GM19395 (cell line): ENCODE measurements around the gene TTC8.

Source experiments
- ATAC-seq: cut with Tn5 transposase; IDR thresholded peaks from one replicate; pipeline ENCODE4 v1.9.1; 2021; ENCODE audit warnings: mild to moderate bottlenecking, moderate library complexity; ENCODE audit not compliant: unreplicated experiment

Gene TTC8

GRCh38 chr14:88864198-88864597, 39.7 kb downstream of the TTC8 start:
- ATAC-seq, result no peak

DNA sequence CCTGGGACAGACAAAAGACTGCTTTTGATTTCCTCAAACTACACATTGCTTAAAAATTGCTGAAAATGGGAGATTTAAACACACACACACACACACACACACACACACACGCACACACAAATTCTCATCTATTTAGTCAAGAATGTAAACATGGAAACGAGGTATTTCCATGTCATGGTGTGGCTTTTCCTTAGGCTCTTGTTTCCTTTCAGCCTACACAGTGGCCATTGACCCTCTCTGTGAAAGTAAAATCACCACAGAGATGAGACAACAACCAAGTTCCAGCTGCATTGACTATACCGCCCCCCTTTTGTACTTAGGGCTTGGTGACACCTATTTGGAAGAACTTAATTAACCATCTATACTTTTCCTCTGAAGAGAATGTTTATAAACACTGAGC, 41.9 kb downstream of the TTC8 start:
- no peak for ATAC-seq

DNA sequence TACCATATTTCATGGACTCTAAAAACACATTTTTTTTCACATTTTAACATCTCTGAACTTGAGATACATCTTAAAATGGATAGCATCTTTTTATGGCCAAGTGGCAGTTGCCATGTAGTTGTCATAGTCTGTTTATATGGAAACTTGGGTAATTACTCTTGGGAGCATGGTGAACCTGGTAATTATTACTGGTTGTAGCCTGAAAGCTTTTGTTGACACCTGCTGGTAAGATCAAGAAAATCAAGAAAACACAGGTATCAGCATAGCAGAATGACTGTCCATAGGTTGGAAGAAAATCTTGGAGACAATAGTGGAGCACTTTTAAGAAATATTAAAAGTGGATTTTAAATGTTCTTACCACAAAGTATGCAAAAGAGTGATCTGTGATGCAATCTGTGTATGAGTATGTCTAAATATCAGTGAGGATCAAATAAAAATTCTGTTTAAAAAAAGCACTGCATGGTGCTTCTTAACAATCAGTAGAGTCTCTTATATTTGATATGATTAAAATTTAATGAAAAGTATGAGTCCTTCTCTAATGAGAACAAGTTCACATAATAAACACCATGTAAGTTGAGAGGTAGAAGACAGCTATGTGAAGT, 44.2 kb downstream of the TTC8 start:
- no peak for ATAC-seq

DNA sequence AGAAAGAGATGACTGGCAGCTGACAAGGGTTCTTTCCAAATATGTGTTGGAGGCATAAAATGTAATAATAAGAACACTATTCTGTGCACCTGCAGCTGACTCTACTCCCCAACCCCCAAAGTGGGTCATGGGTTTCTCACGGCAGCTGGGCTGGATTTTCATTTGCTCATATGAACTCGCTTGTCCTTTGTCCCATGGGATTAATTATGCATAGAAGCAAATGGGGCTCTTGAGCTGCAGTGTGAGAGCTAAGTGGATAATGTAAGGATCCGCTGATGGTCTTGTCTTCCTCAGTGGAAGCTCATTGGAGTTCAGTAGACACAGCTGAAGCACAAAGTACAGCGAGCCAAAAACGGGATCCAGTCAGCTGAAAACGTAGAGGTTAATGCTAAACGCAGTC, 46.3 kb downstream of the TTC8 start:
- no peak for ATAC-seq

DNA sequence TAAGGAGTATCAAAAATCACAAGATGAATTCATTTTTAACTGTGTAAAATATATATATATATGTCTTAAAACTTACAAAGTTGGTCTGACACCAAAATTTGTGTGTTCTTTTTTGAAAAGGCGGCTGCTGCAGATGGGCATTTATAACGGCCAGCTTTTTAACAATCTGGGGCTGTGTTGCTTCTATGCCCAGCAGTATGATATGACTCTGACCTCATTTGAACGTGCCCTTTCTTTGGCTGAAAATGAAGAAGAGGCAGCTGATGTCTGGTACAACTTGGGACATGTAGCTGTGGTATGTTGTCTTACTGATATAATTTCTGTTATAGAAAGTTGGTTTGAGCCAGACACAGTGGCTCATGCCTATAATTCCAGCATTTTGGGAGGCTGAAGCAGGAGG, 47.0 kb downstream of the TTC8 start:
- no peak for ATAC-seq

DNA sequence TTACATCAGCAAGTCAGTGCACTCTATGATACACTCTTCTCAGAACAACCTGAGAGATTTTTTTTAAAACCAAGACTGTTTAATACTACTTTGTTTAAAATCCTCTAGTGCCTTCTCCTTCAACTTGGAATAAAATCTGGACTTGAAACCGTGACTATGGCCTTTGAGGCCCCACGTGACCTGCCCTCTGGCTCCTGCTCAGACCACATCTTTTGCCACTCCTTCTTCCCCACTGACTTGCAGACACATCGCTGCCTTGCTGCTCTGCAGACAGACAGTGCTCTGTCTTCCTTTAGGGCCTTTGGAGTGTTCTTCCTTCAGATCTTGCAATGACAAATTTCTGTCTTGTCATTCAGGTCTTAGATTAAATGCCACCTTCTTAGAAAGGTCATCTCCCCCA, 48.5 kb downstream of the TTC8 start:
- no peak for ATAC-seq

DNA sequence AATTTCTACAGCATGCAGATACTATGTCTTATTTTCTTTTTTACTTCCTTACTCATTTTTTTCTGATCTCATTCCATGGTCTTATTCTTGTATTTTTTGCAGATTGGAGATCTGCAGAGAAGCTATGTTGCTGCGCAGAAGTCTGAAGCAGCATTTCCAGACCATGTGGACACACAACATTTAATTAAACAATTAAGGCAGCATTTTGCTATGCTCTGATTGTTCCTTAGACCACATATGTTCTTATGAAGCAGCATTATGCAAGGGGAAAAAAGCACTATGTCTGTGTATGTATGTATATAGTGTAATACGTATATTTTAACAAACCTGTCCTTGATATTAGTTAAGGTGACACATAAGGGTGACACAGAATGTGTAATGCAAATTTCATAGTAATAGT, 52.7 kb downstream of the TTC8 start:
- ATAC-seq, result no peak

- no peak for ATAC-seq
Observed at GRCh38 chr14:88879022-88879421, 54.6 kb downstream of the TTC8 start.

DNA sequence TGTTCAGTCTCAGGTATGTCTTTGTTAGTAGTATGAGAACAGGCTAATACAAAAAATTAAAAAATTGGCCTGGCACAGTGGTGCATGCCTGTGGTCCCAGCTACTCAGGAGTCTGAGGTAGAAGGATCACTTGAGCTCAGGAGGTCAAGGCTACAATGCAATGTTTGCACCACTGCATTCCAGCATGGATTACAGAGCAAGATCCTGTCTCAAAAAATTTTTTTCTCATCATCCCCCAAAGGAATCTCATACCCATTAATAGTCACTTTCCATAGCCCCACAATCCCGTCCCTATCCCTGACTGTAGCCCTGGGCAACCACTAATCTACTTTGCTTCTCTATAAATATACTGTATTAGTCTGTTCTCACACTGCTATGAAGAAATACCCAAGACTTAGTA, 57.8 kb downstream of the TTC8 start:
- no peak for ATAC-seq

DNA sequence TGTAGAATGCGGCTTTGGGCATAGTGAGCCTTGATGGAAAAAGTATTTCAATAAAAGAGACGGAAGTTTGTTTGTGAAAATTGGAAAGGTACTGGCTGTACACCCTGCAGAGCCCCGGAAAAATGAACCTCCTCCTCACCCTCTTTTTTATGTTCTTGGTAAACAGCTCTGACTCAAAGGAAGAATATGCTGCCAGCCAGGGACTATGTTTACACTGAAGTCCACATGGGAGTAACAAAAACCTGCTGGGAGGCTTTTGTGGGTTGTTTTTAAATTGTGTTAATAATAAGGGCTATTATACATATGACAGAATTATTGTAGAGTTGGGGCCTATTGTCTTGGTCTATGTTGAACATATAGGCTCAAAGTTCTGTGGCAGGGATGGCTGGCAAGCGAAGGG, 70.7 kb downstream of the TTC8 start:
- ATAC-seq, result no peak

DNA sequence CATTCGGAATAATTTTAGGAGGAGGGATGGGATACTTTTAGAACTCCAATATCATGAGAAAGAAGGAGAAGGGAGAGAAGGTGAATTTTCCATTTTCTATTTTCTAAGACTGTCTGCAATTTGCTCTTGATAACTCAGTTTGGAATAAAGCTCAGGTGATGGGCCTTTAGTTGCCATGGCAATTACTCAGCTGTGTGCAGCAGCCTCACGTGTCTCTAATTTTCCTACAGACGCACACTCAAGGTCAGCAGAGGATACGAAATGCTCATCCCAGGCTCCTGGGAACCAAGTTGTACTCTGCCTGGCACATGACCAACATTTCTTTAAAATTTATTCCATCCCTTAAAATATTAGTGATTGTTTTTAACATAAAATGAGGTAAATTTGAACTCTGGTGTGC, 76.7 kb downstream of the TTC8 start:
- no peak for ATAC-seq

DNA sequence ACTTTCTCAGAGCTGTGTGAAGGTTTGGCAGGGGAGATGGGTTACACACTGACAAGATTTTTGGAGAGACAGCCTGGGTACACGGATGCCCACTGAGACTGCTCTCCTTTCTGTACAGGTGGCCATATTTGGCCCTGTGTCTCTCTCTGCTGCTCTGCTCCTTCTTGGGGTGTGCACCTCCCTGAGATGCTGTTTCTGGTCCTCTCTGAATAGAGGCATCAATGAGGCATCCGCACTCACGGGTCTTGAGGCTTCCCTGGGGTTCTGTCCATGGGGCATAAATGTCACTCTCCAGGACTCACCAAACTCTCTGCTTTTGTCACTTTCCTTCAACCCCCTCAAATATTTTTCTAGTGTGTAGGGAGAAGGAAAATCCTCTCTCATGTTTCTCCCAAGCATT, 77.5 kb downstream of the TTC8 start:
- no peak for ATAC-seq

- no peak for ATAC-seq
Observed at GRCh38 chr14:88902850-88903249, 78.4 kb downstream of the TTC8 start.

DNA sequence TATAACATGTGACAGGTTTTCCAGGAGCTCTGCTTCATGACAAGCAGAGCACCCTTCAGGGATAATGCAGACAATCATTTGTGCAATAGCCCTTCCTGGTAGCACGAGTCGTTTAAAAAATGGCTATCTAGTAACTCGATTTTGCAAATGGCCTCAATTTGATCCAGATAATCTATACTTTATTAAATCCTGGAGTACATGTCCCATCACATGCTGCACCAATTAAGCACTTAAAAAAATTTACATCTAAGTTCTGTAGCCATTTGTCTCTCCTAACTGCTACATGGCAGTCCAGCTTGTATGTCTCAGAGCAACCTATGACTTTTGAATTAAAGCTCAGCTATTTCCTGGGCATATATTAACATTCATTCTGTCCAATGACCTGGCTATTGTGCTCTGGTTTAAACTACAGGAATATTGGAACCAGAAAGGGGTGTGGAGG, 79.8 kb downstream of the TTC8 start:
- ATAC-seq, result no peak

DNA sequence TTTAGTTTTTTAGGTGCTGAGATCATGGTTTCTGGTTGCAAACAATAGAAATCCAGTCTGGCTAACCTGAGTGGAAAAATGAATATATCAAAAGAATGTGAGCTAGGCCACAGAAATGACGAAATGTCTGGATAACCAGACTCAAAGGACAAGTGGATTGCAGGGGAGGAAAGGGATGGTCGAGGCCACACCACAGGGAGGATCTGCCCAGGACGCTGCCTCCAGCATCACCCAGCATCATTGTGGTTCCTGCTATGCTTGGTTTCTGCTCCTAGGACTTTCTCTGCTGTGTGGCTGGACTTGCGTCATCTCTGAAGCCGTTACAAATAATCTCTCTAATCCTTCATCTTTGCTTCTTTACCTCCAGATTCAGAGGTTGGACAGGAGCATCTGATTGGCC, 80.4 kb downstream of the TTC8 start:
- no peak for ATAC-seq

DNA sequence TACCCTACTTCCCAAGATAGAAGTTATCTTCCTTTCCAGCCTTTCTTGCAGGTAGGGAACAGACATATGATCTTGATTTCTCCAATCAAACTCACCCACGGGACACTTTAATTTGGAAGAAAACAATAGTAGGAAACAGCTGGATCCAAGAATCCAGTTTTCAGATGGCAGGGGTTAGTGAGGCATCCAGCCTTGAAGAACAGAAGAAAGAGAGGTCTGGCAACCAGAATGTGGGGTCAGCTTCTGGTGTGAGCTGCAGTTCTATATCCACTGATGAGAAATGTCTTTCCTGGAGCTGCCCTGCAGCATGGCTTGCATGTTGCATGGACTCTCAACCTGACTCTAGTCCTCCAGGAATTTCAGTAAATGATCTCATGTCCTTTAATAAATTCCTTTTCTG, 83.8 kb downstream of the TTC8 start:
- no peak for ATAC-seq

DNA sequence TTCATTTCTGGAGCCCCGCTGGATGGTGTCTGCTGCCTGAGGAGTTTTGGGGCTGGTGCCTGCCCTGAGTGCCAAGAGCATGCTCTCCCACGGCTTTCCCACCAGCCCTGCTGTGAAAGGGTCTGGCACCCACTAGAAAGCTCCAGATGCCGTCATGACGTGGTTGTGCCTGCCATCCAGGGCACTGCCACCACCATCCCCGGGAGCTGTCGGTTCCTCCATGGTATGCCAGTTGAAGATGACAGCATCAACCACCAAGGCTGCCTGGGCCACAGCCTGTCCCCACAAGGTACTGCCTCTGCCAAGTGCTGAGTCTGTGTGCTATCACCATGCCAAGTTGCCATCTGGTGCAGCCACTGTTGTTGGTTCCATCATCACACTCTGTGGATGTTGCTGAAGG, 85.9 kb downstream of the TTC8 start:
- no peak for ATAC-seq

DNA sequence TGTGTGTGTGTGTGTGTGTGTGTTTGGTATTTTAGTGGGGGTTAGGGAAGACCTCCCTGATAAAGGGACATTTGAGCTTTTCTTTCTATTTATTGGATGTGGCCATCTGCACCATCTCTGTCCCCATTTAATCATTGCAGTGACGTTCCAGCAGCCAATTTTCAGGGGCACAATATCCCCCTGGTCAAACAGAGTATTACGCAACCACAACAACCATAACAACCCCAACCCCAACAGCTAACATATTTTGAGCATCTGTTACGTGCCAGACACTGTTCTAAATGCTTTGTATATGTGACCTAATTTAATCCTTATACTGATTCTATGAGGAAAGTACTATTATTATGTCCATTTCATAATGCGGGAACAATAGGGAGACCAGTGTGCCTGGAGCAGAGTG, 87.4 kb downstream of the TTC8 start:
- no peak for ATAC-seq

GRCh38 chr14:88914956-88915355, 90.5 kb downstream of the TTC8 start:
- no peak for ATAC-seq

GRCh38 chr14:88919502-88919901, 95.1 kb downstream of the TTC8 start:
- no peak for ATAC-seq
